Trophoblast cell (in vitro differentiated cells and primary cell): ENCODE measurements around the gene NTN4.
A peak's percentile ranks its signal among the peaks of the same experiment; 100 is the strongest.

Source experiments
- DNase-seq, 2 donors: peaks; one replicate each; pipeline ENCODE4 v3.0.0-alpha.2; 2016
- H2AFZ ChIP-seq: 2 replicates; pipeline ENCODE4 v1.6.1; 2013; ENCODE audit warnings: low read length, moderate library complexity, mild to moderate bottlenecking; ENCODE audit not compliant: insufficient read depth, poor library complexity
- H2AK5ac ChIP-seq: 2 replicates; pipeline ENCODE4 v1.6.1; 2013; ENCODE audit warnings: mild to moderate bottlenecking, low read length
- H2BK120ac ChIP-seq: 2 replicates; pipeline ENCODE4 v1.6.1; 2013; ENCODE audit warnings: low read length, mild to moderate bottlenecking, moderate library complexity; ENCODE audit not compliant: insufficient read depth, poor library complexity
- H2BK12ac ChIP-seq: 2 replicates; pipeline ENCODE4 v1.6.1; 2013; ENCODE audit warnings: mild to moderate bottlenecking, low read length, moderate library complexity
- H2BK5ac ChIP-seq: 2 replicates; pipeline ENCODE4 v1.6.1; 2013; ENCODE audit warnings: low read length, low read depth, moderate library complexity, mild to moderate bottlenecking; ENCODE audit not compliant: poor library complexity
- H3K14ac ChIP-seq: 2 replicates; pipeline ENCODE4 v1.6.1; 2013; ENCODE audit warnings: mild to moderate bottlenecking, low read length
- H3K18ac ChIP-seq: 2 replicates; pipeline ENCODE4 v1.6.1; 2013; ENCODE audit warnings: mild to moderate bottlenecking, low read length
- H3K23ac ChIP-seq: 2 replicates; pipeline ENCODE4 v1.6.1; 2013; ENCODE audit warnings: low read length
- H3K27ac ChIP-seq: 2 replicates; pipeline ENCODE4 v1.5.1; 2013; ENCODE audit warnings: low read depth, mild to moderate bottlenecking, inconsistent platforms, low read length, moderate library complexity
- H3K27me3 ChIP-seq: 2 replicates; pipeline ENCODE4 v1.6.1; 2013; ENCODE audit warnings: inconsistent platforms, mild to moderate bottlenecking, low read length, moderate library complexity; ENCODE audit not compliant: insufficient read depth
- H3K36me3 ChIP-seq, 2 experiments: 1 replicate in 1 of 2; 2 replicates in 1 of 2; pipeline ENCODE4 v1.6.1; 2013; ENCODE audit warnings: low read length in 2 of 2, mild to moderate bottlenecking in 2 of 2, moderate library complexity in 1 of 2; ENCODE audit not compliant: insufficient read depth in 2 of 2, control insufficient read depth in 1 of 2
- H3K4ac ChIP-seq: 2 replicates; pipeline ENCODE4 v1.6.1; 2013; ENCODE audit warnings: low read depth, mild to moderate bottlenecking, low read length, moderate library complexity
- H3K4me1 ChIP-seq, 2 experiments: 1 replicate in 1 of 2; 2 replicates in 1 of 2; pipeline ENCODE4 v1.6.1; 2013; ENCODE audit warnings: low read length in 2 of 2, mild to moderate bottlenecking in 2 of 2, moderate library complexity in 1 of 2; ENCODE audit not compliant: insufficient read depth in 2 of 2, control insufficient read depth in 1 of 2
- H3K4me2 ChIP-seq: 2 replicates; pipeline ENCODE4 v1.6.1; 2013; ENCODE audit warnings: inconsistent platforms, mild to moderate bottlenecking, low read length, moderate library complexity
- H3K4me3 ChIP-seq: 2 replicates; pipeline ENCODE4 v1.5.1; 2013; ENCODE audit warnings: mild to moderate bottlenecking, low read depth, low read length, inconsistent platforms
- H3K79me1 ChIP-seq: one replicate; pipeline ENCODE4 v1.6.1; 2013; ENCODE audit warnings: low read length
- H3K79me2 ChIP-seq: 2 replicates; pipeline ENCODE4 v1.6.1; 2013; ENCODE audit warnings: low read length, mild to moderate bottlenecking; ENCODE audit not compliant: control insufficient read depth, insufficient read depth, poor library complexity
- H3K9ac ChIP-seq: 2 replicates; pipeline ENCODE4 v1.6.1; 2013; ENCODE audit warnings: mild to moderate bottlenecking, low read length
- H3K9me3 ChIP-seq: 2 replicates; pipeline ENCODE4 v1.6.1; 2013; ENCODE audit warnings: low read depth, mild to moderate bottlenecking, control low read depth, inconsistent platforms, low read length; ENCODE audit not compliant: insufficient read depth
- H4K12ac ChIP-seq: 2 replicates; pipeline ENCODE4 v1.6.1; 2013; ENCODE audit warnings: low read depth, mild to moderate bottlenecking, low read length, moderate library complexity
- H4K8ac ChIP-seq: 2 replicates; pipeline ENCODE4 v1.6.1; 2013; ENCODE audit warnings: low read depth, mild to moderate bottlenecking, low read length, moderate library complexity
- H4K91ac ChIP-seq: one replicate; pipeline ENCODE4 v1.6.1; 2013; ENCODE audit warnings: low read depth, mild to moderate bottlenecking, low read length, moderate library complexity
- WGBS: extraction: QIAGEN DNeasy Blood & Tissue Kit; methylation state at CpG from one replicate; pipeline ENCODE4 v1.1.7; 2013; ENCODE audit warnings: missing lambda C conversion rate; ENCODE audit not compliant: insufficient read length, insufficient coverage; ENCODE audit errors: extremely low coverage; 5-methylcytosine and 5-hydroxymethylcytosine counted together

Gene NTN4

GRCh38 chr12:95671265-95671664 is 119.3 kb downstream of the NTN4 start:
- H4K12ac ChIP-seq, result no peak overlapping the region
- no peak overlapping the region for H3K23ac ChIP-seq
- H3K79me1 ChIP-seq, result no peaks in the 10 kb centered on the region
- no peak overlapping the region for H3K27ac ChIP-seq
- H3K9me3 ChIP-seq, result peaks cover 2% of the 10 kb centered on the region
- no peak overlapping the region for H2BK5ac ChIP-seq
- H3K18ac ChIP-seq, result no peak overlapping the region
- no peak overlapping the region for H3K4me2 ChIP-seq
- H3K4ac ChIP-seq, result no peak overlapping the region
- H2BK12ac ChIP-seq, result no peak overlapping the region
- no peaks in the 10 kb centered on the region for H3K27me3 ChIP-seq
- H2AK5ac ChIP-seq, result peak overlapping the region; percentile 14
- no peak overlapping the region for H2BK120ac ChIP-seq
- H3K9ac ChIP-seq, result no peak overlapping the region
- H4K8ac ChIP-seq, result no peak overlapping the region
- no CpG with 5 or more reads among the region's 6 CpGs for WGBS
- no peak overlapping the region for H3K14ac ChIP-seq
- H3K79me2 ChIP-seq, result no peaks in the 10 kb centered on the region
- no peak for DNase-seq
- H3K4me1 ChIP-seq, result no peaks in the 10 kb centered on the region
- no peak overlapping the region for H4K91ac ChIP-seq
- no peaks in the 10 kb centered on the region for H3K36me3 ChIP-seq
- H2AFZ ChIP-seq, result no peak overlapping the region
- no peak overlapping the region for H3K4me3 ChIP-seq

GRCh38 chr12:95663525-95663924 is 127.0 kb downstream of the NTN4 start:
- Histone ChIP-seq H3K4me3 (no peak overlapping the region), H4K8ac (no peak overlapping the region), H3K4me1 (no peaks in the 10 kb centered on the region), H2AFZ (no peak overlapping the region), H3K9me3 (no peaks in the 10 kb centered on the region), H3K79me1 (no peaks in the 10 kb centered on the region), H3K27ac (no peak overlapping the region), H3K36me3 (no peaks in the 10 kb centered on the region), H2BK12ac (no peak overlapping the region), H3K18ac (no peak overlapping the region), H3K4ac (no peak overlapping the region), H4K12ac (no peak overlapping the region), H2BK120ac (no peak overlapping the region), H3K27me3 (no peaks in the 10 kb centered on the region), H3K23ac (no peak overlapping the region), H4K91ac (no peak overlapping the region), H3K9ac (no peak overlapping the region), H2AK5ac (no peak overlapping the region), H3K79me2 (no peaks in the 10 kb centered on the region), H2BK5ac (no peak overlapping the region), H3K4me2 (no peak overlapping the region), H3K14ac (no peak overlapping the region)
- peak in 1 of 2 donors; percentile 7 for DNase-seq
- no CpG with 5 or more reads among the region's 2 CpGs for WGBS

GRCh38 chr12:95661360-95661759 is 129.2 kb downstream of the NTN4 start:
- Histone ChIP-seq H3K14ac (no peak overlapping the region), H3K4me3 (no peak overlapping the region), H2BK120ac (no peak overlapping the region), H4K8ac (no peak overlapping the region), H4K12ac (no peak overlapping the region), H3K9ac (no peak overlapping the region), H3K79me2 (no peaks in the 10 kb centered on the region), H3K27me3 (no peaks in the 10 kb centered on the region), H3K18ac (no peak overlapping the region), H4K91ac (no peak overlapping the region), H3K9me3 (no peaks in the 10 kb centered on the region), H3K36me3 (no peaks in the 10 kb centered on the region), H2BK5ac (no peak overlapping the region), H3K23ac (no peak overlapping the region), H3K79me1 (no peaks in the 10 kb centered on the region), H3K4ac (no peak overlapping the region), H2BK12ac (no peak overlapping the region), H3K4me2 (no peak overlapping the region), H3K4me1 (no peaks in the 10 kb centered on the region), H2AFZ (no peak overlapping the region), H2AK5ac (no peak overlapping the region), H3K27ac (no peak overlapping the region)
- no peak for DNase-seq
- no CpG with 5 or more reads among the region's 1 CpG for WGBS

GRCh38 chr12:95658386-95658785 is 132.2 kb downstream of the NTN4 start:
- H4K91ac ChIP-seq, result no peak overlapping the region
- H3K4me2 ChIP-seq, result no peak overlapping the region

More at GRCh38 chr12:95658386-95658785, 132.2 kb downstream of the NTN4 start:
- Histone ChIP-seq H2BK12ac (no peak overlapping the region), H3K4me3 (no peak overlapping the region), H3K27me3 (no peaks in the 10 kb centered on the region), H3K79me1 (peaks cover 3% of the 10 kb centered on the region), H3K36me3 (no peaks in the 10 kb centered on the region), H4K12ac (no peak overlapping the region), H2BK5ac (no peak overlapping the region), H2AFZ (no peak overlapping the region), H3K4ac (no peak overlapping the region), H4K8ac (no peak overlapping the region), H3K27ac (no peak overlapping the region), H3K23ac (no peak overlapping the region), H3K79me2 (no peaks in the 10 kb centered on the region), H3K14ac (no peak overlapping the region), H3K9me3 (no peaks in the 10 kb centered on the region), H3K4me1 (peaks cover 1 to 3% of the 10 kb centered on the region in 2 experiments), H2BK120ac (no peak overlapping the region), H3K9ac (no peak overlapping the region), H2AK5ac (no peak overlapping the region), H3K18ac (no peak overlapping the region)
- no CpG with 5 or more reads among the region's 6 CpGs for WGBS
- DNase-seq, result no peak
